ENCODE data around the gene JAKMIP1.

Gene JAKMIP1

GRCh38 chr4:6200011-6200921 lies at the start of gene JAKMIP1:
TSS of gene JAKMIP1 (minus strand) at chr4:6200549. CDS start at chr4:6112850, 87,699 bp downstream.
- DNase-seq = no peak

GRCh38 chr4:6248394-6248793 lies 48.0 kb upstream of the JAKMIP1 start:
- DNase-seq = no peak

GRCh38 chr4:6246170-6246634 lies 45.9 kb upstream of the JAKMIP1 start:
- DNase-seq = no peak

- no peak for DNase-seq
Observed at GRCh38 chr4:6245246-6246169, 45.2 kb upstream of the JAKMIP1 start.

GRCh38 chr4:6242271-6243029 lies 42.1 kb upstream of the JAKMIP1 start:
- no peak for DNase-seq

GRCh38 chr4:6241062-6241845 lies 40.9 kb upstream of the JAKMIP1 start:
- DNase-seq = no peak

GRCh38 chr4:6239968-6240367 lies 39.6 kb upstream of the JAKMIP1 start:
- DNase-seq = no peak

- no peak for DNase-seq
Observed at GRCh38 chr4:6239486-6239885, 39.1 kb upstream of the JAKMIP1 start.

GRCh38 chr4:6236816-6237390 lies 36.6 kb upstream of the JAKMIP1 start:
- no peak for DNase-seq

GRCh38 chr4:6235901-6236640 lies 35.7 kb upstream of the JAKMIP1 start:
- no peak for DNase-seq

GRCh38 chr4:6235012-6235411 lies 34.7 kb upstream of the JAKMIP1 start:
- DNase-seq = no peak

- no peak for DNase-seq
Observed at GRCh38 chr4:6233929-6234328, 33.6 kb upstream of the JAKMIP1 start.

- DNase-seq = no peak
Observed at GRCh38 chr4:6232836-6233785, 32.8 kb upstream of the JAKMIP1 start.

- DNase-seq = no peak
Observed at GRCh38 chr4:6231663-6232165, 31.4 kb upstream of the JAKMIP1 start.

GRCh38 chr4:6230827-6231662 lies 30.7 kb upstream of the JAKMIP1 start:
- no peak for DNase-seq

- DNase-seq = no peak
Observed at GRCh38 chr4:6230502-6230785, 30.1 kb upstream of the JAKMIP1 start.

GRCh38 chr4:6229671-6230501 lies 29.5 kb upstream of the JAKMIP1 start:
- DNase-seq = no peak

GRCh38 chr4:6229095-6229494 lies 28.7 kb upstream of the JAKMIP1 start:
- no peak for DNase-seq

All from HCEC 1CT (cell line).